ENCODE results near the gene CDK2. TPM values are rescaled to one million over a fixed set of nuclear protein-coding genes. Genes with fewer than 3 reads are reported as not detected.

CDK2 gene
- total and polyA plus RNA-seq, 3 donors from 2014 or later: 16.5 to 20.3 (median 19.8) TPM

DNA sequence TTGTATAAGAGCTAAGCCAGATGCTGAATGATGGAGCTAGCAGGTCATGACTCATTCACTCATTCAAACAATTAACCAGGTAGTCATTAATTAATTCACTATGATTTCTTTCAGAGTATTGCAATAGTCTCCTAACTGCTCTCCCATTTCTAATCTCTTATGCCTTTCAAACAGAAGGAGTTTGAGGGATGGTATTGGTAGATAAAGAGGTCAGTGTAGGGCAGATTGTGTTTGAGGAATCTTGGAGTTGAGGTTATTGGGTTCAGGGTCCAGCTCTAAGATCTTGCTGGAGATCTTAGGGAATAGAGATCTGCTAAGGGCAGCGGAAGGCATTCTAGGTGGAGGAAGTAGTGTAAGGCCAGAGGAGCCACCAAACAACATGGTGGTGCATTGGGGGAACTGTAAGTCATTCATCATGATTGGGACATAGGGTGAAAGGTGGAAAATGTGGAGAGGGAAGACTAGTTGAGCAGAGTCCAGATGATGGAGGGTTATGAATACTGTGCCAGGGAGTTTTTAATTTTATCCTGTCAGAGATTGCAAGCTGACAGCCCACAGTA, 24.0 kb upstream of the CDK2 start:
- Histone ChIP-seq H3K27me3 (no peaks in the 10 kb centered on the region), H3K36me3 (ENCODE audit: low read depth, missing control alignments) (no peaks in the 10 kb centered on the region), H3K4me1 (no peaks in the 10 kb centered on the region), H3K9me3 (no peaks in the 10 kb centered on the region), H3K27ac (no peak overlapping the region), H3K4me3 (no peak overlapping the region)
- no peak for TF ChIP-seq POLR2A (IDR thresholded peaks at IDR 0.05)
- TF ChIP-seq, protein P1, sequence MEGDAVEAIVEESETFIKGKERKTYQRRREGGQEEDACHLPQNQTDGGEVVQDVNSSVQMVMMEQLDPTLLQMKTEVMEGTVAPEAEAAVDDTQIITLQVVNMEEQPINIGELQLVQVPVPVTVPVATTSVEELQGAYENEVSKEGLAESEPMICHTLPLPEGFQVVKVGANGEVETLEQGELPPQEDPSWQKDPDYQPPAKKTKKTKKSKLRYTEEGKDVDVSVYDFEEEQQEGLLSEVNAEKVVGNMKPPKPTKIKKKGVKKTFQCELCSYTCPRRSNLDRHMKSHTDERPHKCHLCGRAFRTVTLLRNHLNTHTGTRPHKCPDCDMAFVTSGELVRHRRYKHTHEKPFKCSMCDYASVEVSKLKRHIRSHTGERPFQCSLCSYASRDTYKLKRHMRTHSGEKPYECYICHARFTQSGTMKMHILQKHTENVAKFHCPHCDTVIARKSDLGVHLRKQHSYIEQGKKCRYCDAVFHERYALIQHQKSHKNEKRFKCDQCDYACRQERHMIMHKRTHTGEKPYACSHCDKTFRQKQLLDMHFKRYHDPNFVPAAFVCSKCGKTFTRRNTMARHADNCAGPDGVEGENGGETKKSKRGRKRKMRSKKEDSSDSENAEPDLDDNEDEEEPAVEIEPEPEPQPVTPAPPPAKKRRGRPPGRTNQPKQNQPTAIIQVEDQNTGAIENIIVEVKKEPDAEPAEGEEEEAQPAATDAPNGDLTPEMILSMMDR (IDR thresholded peaks at IDR 0.05): no peak
- WGBS, 2 donors: 92 to 96% methylated on average over 1 of the region's 1 CpG
- no peak for DNase-seq
- intact Hi-C loops (cut with DNase I; ENCODE audit: low total_unique reads): no loop called here

DNA sequence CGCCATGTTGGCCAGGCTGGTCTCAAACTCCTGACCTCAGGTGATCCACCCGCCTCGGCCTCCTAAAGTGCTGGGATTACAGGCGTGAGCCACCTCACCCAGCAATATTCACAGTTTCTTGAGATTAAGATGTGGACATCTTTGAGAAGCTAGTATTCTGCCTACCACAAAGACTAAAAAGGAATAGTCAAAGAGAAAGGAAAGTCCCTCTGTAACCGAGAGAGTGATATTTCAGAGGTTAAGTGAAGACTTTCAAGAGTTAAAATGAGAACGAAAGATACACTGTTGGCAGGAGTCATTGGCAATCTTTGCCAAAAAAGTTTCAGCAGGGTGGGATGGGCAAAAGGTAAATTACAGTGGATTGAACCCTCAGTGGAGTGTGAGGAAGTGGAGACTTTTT, 20.1 kb upstream of the CDK2 start:
- WGBS, 2 donors: 87 to 88% methylated on average over 6 of the region's 6 CpGs
- H3K4me3 ChIP-seq: no peak overlapping the region

DNA sequence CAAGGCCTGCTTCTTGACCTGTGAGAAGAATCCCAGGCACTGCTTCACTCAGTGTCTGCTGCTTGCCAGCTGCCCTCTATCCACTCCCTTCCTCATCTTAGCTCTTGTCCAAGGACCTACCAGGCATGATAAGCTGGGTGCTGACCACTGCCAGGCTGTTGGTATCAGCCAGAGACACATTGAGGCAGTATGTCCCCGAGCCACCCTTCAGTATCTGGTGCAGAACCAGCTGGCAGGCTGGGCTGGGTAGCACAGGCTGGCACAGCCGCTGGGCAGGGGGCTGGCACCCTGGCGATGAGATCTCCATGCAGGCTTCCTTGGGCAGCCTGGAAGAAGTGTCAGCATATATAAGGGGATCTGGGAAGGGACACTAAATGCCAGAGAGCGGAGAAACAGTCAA, 11.3 kb upstream of the CDK2 start:
- WGBS, 2 donors: 78 to 89% methylated on average over 3 to 4 of the region's 4 CpGs
- Histone ChIP-seq H3K36me3 (ENCODE audit: low read depth, missing control alignments) (no peaks in the 10 kb centered on the region), H3K4me1 (no peaks in the 10 kb centered on the region), H3K4me3 (no peak overlapping the region), H3K9me3 (no peaks in the 10 kb centered on the region), H3K27ac (no peak overlapping the region), H3K27me3 (no peaks in the 10 kb centered on the region)
- TF ChIP-seq, protein P1 (IDR thresholded peaks at IDR 0.05): no peak
- TF ChIP-seq POLR2A (IDR thresholded peaks at IDR 0.05): no peak
- intact Hi-C loops (cut with DNase I; ENCODE audit: low total_unique reads): no loop called here
- no peak for DNase-seq

More for the DNA sequence above, 20.1 kb upstream of the CDK2 start:
- H3K4me1 ChIP-seq: no peaks in the 10 kb centered on the region
- no peaks in the 10 kb centered on the region for H3K9me3 ChIP-seq
- TF ChIP-seq POLR2A (IDR thresholded peaks at IDR 0.05): no peak
- TF ChIP-seq, protein P1 (IDR thresholded peaks at IDR 0.05): no peak
- no peaks in the 10 kb centered on the region for H3K27me3 ChIP-seq
- intact Hi-C loops (cut with DNase I; ENCODE audit: low total_unique reads): no loop called here
- H3K27ac ChIP-seq: no peak overlapping the region
- no peaks in the 10 kb centered on the region for H3K36me3 ChIP-seq (ENCODE audit: low read depth, missing control alignments)
- no peak for DNase-seq

DNA sequence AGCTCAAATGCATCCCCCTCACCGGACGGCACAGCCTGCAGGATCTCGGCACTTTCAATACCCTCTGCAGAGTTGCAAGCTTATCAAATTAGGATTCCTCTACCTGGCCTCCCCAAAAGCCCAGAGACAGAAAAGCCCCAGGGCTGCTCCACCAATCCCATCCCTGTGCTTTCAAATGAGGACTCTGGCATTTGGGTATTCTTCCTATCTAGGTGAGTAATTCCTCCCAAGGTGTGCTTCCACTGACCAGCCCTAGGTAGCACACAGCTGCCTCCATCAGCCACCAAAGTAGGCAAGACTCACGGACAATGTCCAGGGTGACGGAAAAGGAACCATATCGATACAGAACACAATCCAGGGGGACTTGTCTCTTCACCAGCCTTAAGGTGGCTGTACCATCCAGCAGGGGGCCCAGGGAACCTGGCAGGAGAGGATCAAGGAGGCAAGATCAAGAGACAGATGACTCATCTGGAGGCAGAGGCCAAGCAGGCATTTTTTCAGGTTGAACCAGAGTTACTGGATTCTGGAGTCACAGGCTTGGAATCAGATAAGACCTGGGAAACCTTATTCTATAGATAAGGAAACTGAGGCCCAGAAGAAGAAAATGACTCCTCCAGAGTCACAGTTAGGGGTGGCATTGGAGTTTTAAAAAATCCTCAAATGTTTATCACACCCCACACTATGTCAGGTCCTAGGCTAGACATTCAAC, 10.7 kb upstream of the CDK2 start:
- DNase-seq: no peak
- intact Hi-C loops (cut with DNase I; ENCODE audit: low total_unique reads): no loop called here
- 64 to 70% methylated on average over 6 of the region's 6 CpGs for WGBS, 2 donors

More for the DNA sequence above, 10.7 kb upstream of the CDK2 start:
- Histone ChIP-seq H3K27ac (no peak overlapping the region), H3K27me3 (no peaks in the 10 kb centered on the region), H3K4me3 (no peak overlapping the region), H3K4me1 (no peaks in the 10 kb centered on the region), H3K36me3 (ENCODE audit: low read depth, missing control alignments) (no peaks in the 10 kb centered on the region), H3K9me3 (no peaks in the 10 kb centered on the region)
- no peak for TF ChIP-seq POLR2A (IDR thresholded peaks at IDR 0.05)
- TF ChIP-seq, protein P1 (IDR thresholded peaks at IDR 0.05): no peak
